CD14-positive monocyte (primary cell): Measurements from ENCODE around the gene LRP1. TPM values are rescaled to one million over a fixed set of nuclear protein-coding genes. Genes with fewer than 3 reads are reported as not detected.

Experiments
- DNase-seq, 3 donors: peaks; one replicate each; pipeline ENCODE4 v3.0.0-alpha.2; 2011 to 2022
- H2AFZ ChIP-seq: 2 replicates; pipeline ENCODE4 v1.6.0; 2012; ENCODE audit warnings: mild to moderate bottlenecking, low read depth, low read length, inconsistent platforms; ENCODE audit not compliant: insufficient read depth, poor library complexity, severe bottlenecking
- H3K27ac ChIP-seq, 2 donors: 1 replicate in 1 of 2; 2 replicates in 1 of 2; pipeline ENCODE4 v1.5.1; 2012 to 2013; ENCODE audit warnings: low read length in 2 of 2, control low read depth in 1 of 2, inconsistent platforms in 1 of 2, low read depth in 1 of 2, mild to moderate bottlenecking in 1 of 2
- H3K27me3 ChIP-seq, 2 donors: one replicate each; pipeline versions ENCODE4 v1.6.0 to v1.6.1; 2011 to 2013; ENCODE audit warnings: low read length in 2 of 2; ENCODE audit not compliant: control insufficient read depth in 2 of 2, insufficient read depth in 2 of 2
- H3K36me3 ChIP-seq, 2 donors: replicated peaks in 1 of 2; 1 replicate in 1 of 2; 2 replicates in 1 of 2; pipeline versions ENCODE4 v1.5.1 to v1.6.1; 2012 to 2013; ENCODE audit warnings: low read length in 2 of 2, control low read depth in 1 of 2, inconsistent platforms in 1 of 2, mild to moderate bottlenecking in 1 of 2; ENCODE audit not compliant: insufficient read depth in 2 of 2, control insufficient read depth in 1 of 2
- H3K4me1 ChIP-seq, 2 donors: 1 replicate in 1 of 2; 2 replicates in 1 of 2; pipeline versions ENCODE4 v1.5.1 to v1.6.1; 2012 to 2013; ENCODE audit warnings: low read length in 2 of 2, control low read depth in 1 of 2, inconsistent platforms in 1 of 2, mild to moderate bottlenecking in 1 of 2, moderate library complexity in 1 of 2; ENCODE audit not compliant: insufficient read depth in 2 of 2, control insufficient read depth in 1 of 2
- H3K4me2 ChIP-seq: replicated peaks from 2 replicates; pipeline ENCODE3; 2012; ENCODE audit warnings: low read length, moderate library complexity, mild to moderate bottlenecking; ENCODE audit not compliant: poor library complexity, severe bottlenecking; ENCODE audit errors: extremely low read depth
- H3K4me3 ChIP-seq, 3 experiments: fragments of 200-600 bp in 1 of 3; sonication (generic) in 1 of 3; replicated peaks in 1 of 3; 1 replicate in 2 of 3; 2 replicates in 1 of 3; pipeline ENCODE4 v1.5.1; 2011 to 2013; ENCODE audit warnings: low read length in 3 of 3, mild to moderate bottlenecking in 3 of 3, control low read depth in 2 of 3, low read depth in 2 of 3, inconsistent platforms in 1 of 3, moderate library complexity in 1 of 3
- H3K79me2 ChIP-seq: 2 replicates; pipeline ENCODE4 v1.6.0; 2012; ENCODE audit warnings: mild to moderate bottlenecking, control low read depth, inconsistent platforms, low read length, moderate library complexity; ENCODE audit not compliant: insufficient read depth
- H3K9ac ChIP-seq: 2 replicates; pipeline ENCODE4 v1.6.0; 2017; ENCODE audit warnings: low read length, mild to moderate bottlenecking; ENCODE audit not compliant: insufficient read depth, poor library complexity, severe bottlenecking
- H3K9me3 ChIP-seq, 2 donors: replicated peaks in 1 of 2; 1 replicate in 1 of 2; 2 replicates in 1 of 2; pipeline versions ENCODE4 v1.5.1 to v1.6.1; 2012 to 2013; ENCODE audit warnings: low read length in 2 of 2, control low read depth in 1 of 2; ENCODE audit not compliant: control insufficient read depth in 1 of 2, insufficient read depth in 1 of 2
- H4K20me1 ChIP-seq: 2 replicates; pipeline ENCODE4 v1.6.0; 2012; ENCODE audit warnings: mild to moderate bottlenecking, low read length, control low read depth, moderate library complexity; ENCODE audit not compliant: insufficient read depth
- H3K27ac Mint-ChIP-seq, 7 donors: one replicate each; pipeline ENCODE4 v1.8.0; 2020; ENCODE audit warnings: mild to moderate bottlenecking in 7 of 7, mixed read lengths in 7 of 7, moderate library complexity in 6 of 7, inconsistent platforms in 2 of 7
- H3K27me3 Mint-ChIP-seq, 3 donors: one replicate each; pipeline ENCODE4 v1.8.0; 2021 to 2022; ENCODE audit warnings: low read depth in 3 of 3, mild to moderate bottlenecking in 3 of 3, mixed read lengths in 3 of 3, moderate library complexity in 3 of 3, inconsistent platforms in 1 of 3
- H3K36me3 Mint-ChIP-seq, 2 donors: one replicate each; pipeline ENCODE4 v1.8.0; 2020; ENCODE audit warnings: mixed read lengths in 2 of 2, inconsistent platforms in 1 of 2, mild to moderate bottlenecking in 1 of 2
- H3K4me1 Mint-ChIP-seq: one replicate; pipeline ENCODE4 v1.8.0; 2020; ENCODE audit warnings: mild to moderate bottlenecking, mixed read lengths
- H3K4me3 Mint-ChIP-seq, 2 donors: one replicate each; pipeline ENCODE4 v1.8.0; 2020; ENCODE audit warnings: mild to moderate bottlenecking in 2 of 2, mixed read lengths in 2 of 2, moderate library complexity in 1 of 2
- H3K9me3 Mint-ChIP-seq, 7 donors: one replicate each; pipeline ENCODE4 v1.8.0; 2020 to 2022; ENCODE audit warnings: mixed read lengths in 7 of 7, mild to moderate bottlenecking in 6 of 7, moderate library complexity in 6 of 7, inconsistent platforms in 2 of 7
- CTCF ChIP-seq: fragments of 200-600 bp; IDR thresholded peaks from one replicate; pipeline ENCODE4 v1.8.0; 2022; ENCODE audit warnings: antibody characterized with exemption, mild to moderate bottlenecking
- WGBS: methylation state at CpG from one replicate; pipeline ENCODE4 v1.1.5; 2013; ENCODE audit warnings: missing lambda C conversion rate; ENCODE audit not compliant: insufficient coverage; 5-methylcytosine and 5-hydroxymethylcytosine counted together
- intact Hi-C, 2 donors: fragments of 100-400 bp; cut with micrococcal nuclease; formaldehyde crosslinking; loops; one replicate each; pipeline versions ENCODE4 v1.15.0 to v1.15.1; 2023
- polyA plus RNA-seq, 3 donors: library from polyadenylated mRNA; depleted of rRNA in 1 of 3; unstranded in 2 of 3; stranded (reverse) in 1 of 3; fragments of 300-500 nt in 2 of 3; fragments of >200 nt in 1 of 3; fragmentation: Illumina TruSeq in 2 of 3; gene quantifications; 1 replicate in 2 of 3; 2 replicates in 1 of 3; pipeline ENCODE4 v1.2.3, GENCODE V29; 2012 to 2021

The LRP1 gene
- polyA plus RNA-seq, 3 donors = 5.5 to 246 (median 10.5) TPM

GRCh38 chr12:57092529-57092862 is 35.8 kb upstream of the LRP1 start:
- H3K36me3 ChIP-seq = peaks cover 33 to 37% of the 10 kb centered on the region in 2 donors
- H3K27me3 ChIP-seq = no peaks in the 10 kb centered on the region
- no peaks in the 10 kb centered on the region for H3K9me3 ChIP-seq
- H3K4me3 ChIP-seq = no peak overlapping the region
- no peak for DNase-seq
- H4K20me1 ChIP-seq = peaks cover 71% of the 10 kb centered on the region
- peaks cover 0 to 12% (median 6%) of the 10 kb centered on the region in 3 donors for H3K27me3 Mint-ChIP-seq
- no peaks in the 10 kb centered on the region for H3K9me3 Mint-ChIP-seq
- H3K4me3 Mint-ChIP-seq = no peak overlapping the region
- WGBS = 86% methylated on average over 5 of the region's 5 CpGs
- H3K4me1 ChIP-seq = peaks cover 43 to 55% of the 10 kb centered on the region in 2 donors
- H2AFZ ChIP-seq = no peak overlapping the region
- H3K4me2 ChIP-seq = no peak overlapping the region
- H3K4me1 Mint-ChIP-seq = peaks cover 46% of the 10 kb centered on the region
- no peak overlapping the region for H3K27ac ChIP-seq
- no peak overlapping the region for H3K9ac ChIP-seq
- no peaks in the 10 kb centered on the region for H3K79me2 ChIP-seq
- peak overlapping the region in 6 of 7 donors; percentile 10 to 79 (median 50) for H3K27ac Mint-ChIP-seq
- peaks cover 43 to 46% of the 10 kb centered on the region in 2 donors for H3K36me3 Mint-ChIP-seq
- intact Hi-C loops = loop anchor here in 1 of 2 donors (2.0 kb wide), 1 partner anchor 24 kb away; no protein-coding TSS in a partner anchor
- no peak for TF ChIP-seq CTCF

- H3K36me3 Mint-ChIP-seq = peaks cover 48 to 50% of the 10 kb centered on the region in 2 donors
- no peaks in the 10 kb centered on the region for H3K79me2 ChIP-seq
- no peak overlapping the region for H3K9ac ChIP-seq
- intact Hi-C loops = loop anchor here in 1 of 2 donors (2.0 kb wide), 1 partner anchor 24 kb away; no protein-coding TSS in a partner anchor
- peaks cover 37 to 42% of the 10 kb centered on the region in 2 donors for H3K36me3 ChIP-seq
- no peaks in the 10 kb centered on the region for H3K9me3 ChIP-seq
- H3K27me3 Mint-ChIP-seq = peaks cover 0 to 12% (median 6%) of the 10 kb centered on the region in 3 donors
- peak overlapping the region in 5 of 7 donors; percentile 21 to 79 (median 48) for H3K27ac Mint-ChIP-seq
- peaks cover 75% of the 10 kb centered on the region for H4K20me1 ChIP-seq
- no peaks in the 10 kb centered on the region for H3K27me3 ChIP-seq
- no peak for DNase-seq
- H3K4me3 ChIP-seq = no peak overlapping the region
- H3K4me1 ChIP-seq = peaks cover 39 to 50% of the 10 kb centered on the region in 2 donors
- H3K4me3 Mint-ChIP-seq = no peak overlapping the region
- H3K9me3 Mint-ChIP-seq = no peaks in the 10 kb centered on the region
- H3K27ac ChIP-seq = no peak overlapping the region
- no peak overlapping the region for H2AFZ ChIP-seq
- no peak for TF ChIP-seq CTCF
- no peak overlapping the region for H3K4me2 ChIP-seq
- no CpG with 5 or more reads among the region's 4 CpGs for WGBS
- peaks cover 45% of the 10 kb centered on the region for H3K4me1 Mint-ChIP-seq
Measured at GRCh38 chr12:57092876-57093414, 35.3 kb upstream of the LRP1 start.
